AG04449 (cell line): Measurements from ENCODE around the gene TAS2R20.

ENCODE experiments used
- CTCF ChIA-PET: fragments of 350-600 bp; formaldehyde crosslinking; extraction: SDS; loops from one replicate; lab custom pipeline; 2021; ENCODE audit warnings: antibody characterized with exemption; lab: Yijun Ruan, JAX
- POLR2A ChIA-PET: fragments of 400-600, 350-600 bp; formaldehyde crosslinking; extraction: SDS; loops from one replicate; lab custom pipeline; 2020; ENCODE audit warnings: antibody characterized with exemption, inconsistent platforms; lab: Yijun Ruan, JAX
- DNase-seq: peaks from one replicate; pipeline ENCODE4 v3.0.0-alpha.2; 2010; ENCODE audit warnings: low read depth, low spot score
- H3K4me3 ChIP-seq: 2 replicates; pipeline ENCODE4 v1.5.1; 2011; ENCODE audit warnings: low read depth, mild to moderate bottlenecking, control low read depth, low read length
- CTCF ChIP-seq: IDR thresholded peaks from one replicate; pipeline ENCODE4 v1.5.1; 2011; ENCODE audit warnings: mild to moderate bottlenecking, moderate library complexity, low read length, control low read depth, inconsistent platforms; ENCODE audit not compliant: insufficient read depth; ENCODE audit errors: missing control alignments

TAS2R20 gene

GRCh38 chr12:10967409-10967808, 30.7 kb downstream of the TAS2R20 start:
- no peak overlapping the region for H3K4me3 ChIP-seq
- no peak for TF ChIP-seq CTCF
- no peak for DNase-seq
- ChIA-PET CTCF (no interaction called here), POLR2A (no interaction called here)

GRCh38 chr12:10966314-10966713, 31.8 kb downstream of the TAS2R20 start:
- DNase-seq = no peak
- POLR2A ChIA-PET = no interaction called here
- H3K4me3 ChIP-seq = no peak overlapping the region
- no peak for TF ChIP-seq CTCF
- CTCF ChIA-PET = interaction anchor here (1.1 kb wide), 1 partner anchor 233 kb away, joined by 3 read pairs; no protein-coding TSS in a partner anchor

- ChIA-PET POLR2A (no interaction called here), CTCF (interaction anchor here (1.1 kb wide), 1 partner anchor 234 kb away, joined by 3 read pairs; no protein-coding TSS in a partner anchor)
- TF ChIP-seq CTCF = no peak
- DNase-seq = no peak
- no peak overlapping the region for H3K4me3 ChIP-seq
These were observed 32.6 kb downstream of the TAS2R20 start for GRCh38 chr12:10965476-10965875.

GRCh38 chr12:10960211-10960610, 37.9 kb downstream of the TAS2R20 start:
- ChIA-PET POLR2A (no interaction called here), CTCF (no interaction called here)
- no peak for TF ChIP-seq CTCF
- DNase-seq = no peak
- H3K4me3 ChIP-seq = no peak overlapping the region

GRCh38 chr12:10959804-10960203, 38.3 kb downstream of the TAS2R20 start:
- H3K4me3 ChIP-seq = no peak overlapping the region
- DNase-seq = no peak
- ChIA-PET POLR2A (no interaction called here), CTCF (no interaction called here)
- TF ChIP-seq CTCF = no peak

GRCh38 chr12:10957741-10958140, 40.4 kb downstream of the TAS2R20 start:
- no peak for TF ChIP-seq CTCF
- ChIA-PET CTCF (no interaction called here), POLR2A (no interaction called here)
- H3K4me3 ChIP-seq = no peak overlapping the region
- peak; percentile 36 for DNase-seq
